RWPE2 (cell line): ENCODE data around the gene ETFBKMT.

ENCODE experiments used
- ATAC-seq: fragments of 200-7000 bp; cut with Tn5 transposase; 3 replicates; pipeline ENCODE4 v1.9.1; 2021; ENCODE audit warnings: low read depth
- DNase-seq: peaks from one replicate; pipeline ENCODE4 v3.0.0-alpha.2; 2020; ENCODE audit warnings: low spot score
- H3K27ac ChIP-seq: fragments of 450-650 bp; 2 replicates; pipeline ENCODE4 v1.5.1; 2017; ENCODE audit warnings: mild to moderate bottlenecking; ENCODE audit not compliant: poor library complexity, severe bottlenecking
- H3K27me3 ChIP-seq: fragments of 250-450 bp; sonication (Bioruptor Pico); 2 replicates; pipeline ENCODE4 v1.5.1; 2021; ENCODE audit warnings: mild to moderate bottlenecking, moderate library complexity; ENCODE audit not compliant: insufficient read depth, poor library complexity, severe bottlenecking
- H3K36me3 ChIP-seq: fragments of 250-450 bp; sonication (Bioruptor Pico); 2 replicates; pipeline ENCODE4 v1.5.1; 2020; ENCODE audit warnings: low read depth, mild to moderate bottlenecking, moderate library complexity
- H3K4me1 ChIP-seq: fragments of 250-450 bp; sonication (Bioruptor Pico); 2 replicates; pipeline ENCODE4 v1.5.1; 2021; ENCODE audit warnings: mild to moderate bottlenecking, moderate library complexity; ENCODE audit not compliant: insufficient read depth, poor library complexity, severe bottlenecking
- H3K4me3 ChIP-seq: fragments of 250-450 bp; sonication (Bioruptor Pico); 2 replicates; pipeline ENCODE4 v1.5.1; 2021; ENCODE audit warnings: mild to moderate bottlenecking, moderate library complexity; ENCODE audit not compliant: severe bottlenecking
- H3K9me3 ChIP-seq: fragments of 250-450 bp; sonication (Bioruptor Pico); 2 replicates; pipeline ENCODE4 v1.5.1; 2021; ENCODE audit warnings: mild to moderate bottlenecking, moderate library complexity; ENCODE audit not compliant: severe bottlenecking
- CTCF ChIP-seq: fragments of 450-650 bp; IDR thresholded peaks from one replicate; pipeline ENCODE4 v1.5.1; 2017; ENCODE audit warnings: mild to moderate bottlenecking, moderate library complexity; ENCODE audit not compliant: poor library complexity, severe bottlenecking

ETFBKMT gene

GRCh38 chr12:31722580-31722979 is 63.1 kb downstream of the ETFBKMT start:
- Histone ChIP-seq H3K9me3 (no peaks in the 10 kb centered on the region), H3K36me3 (no peaks in the 10 kb centered on the region), H3K27ac (no peak overlapping the region), H3K4me3 (no peak overlapping the region), H3K4me1 (no peaks in the 10 kb centered on the region), H3K27me3 (no peaks in the 10 kb centered on the region)
- ATAC-seq (no peak), DNase-seq (no peak)
- no peak for TF ChIP-seq CTCF
